HG03139 (cell line): ENCODE measurements around the gene SLC22A23.

Experiments
- ATAC-seq: cut with Tn5 transposase; IDR thresholded peaks from one replicate; pipeline ENCODE4 v1.9.1; 2021; ENCODE audit not compliant: unreplicated experiment

Gene SLC22A23

DNA sequence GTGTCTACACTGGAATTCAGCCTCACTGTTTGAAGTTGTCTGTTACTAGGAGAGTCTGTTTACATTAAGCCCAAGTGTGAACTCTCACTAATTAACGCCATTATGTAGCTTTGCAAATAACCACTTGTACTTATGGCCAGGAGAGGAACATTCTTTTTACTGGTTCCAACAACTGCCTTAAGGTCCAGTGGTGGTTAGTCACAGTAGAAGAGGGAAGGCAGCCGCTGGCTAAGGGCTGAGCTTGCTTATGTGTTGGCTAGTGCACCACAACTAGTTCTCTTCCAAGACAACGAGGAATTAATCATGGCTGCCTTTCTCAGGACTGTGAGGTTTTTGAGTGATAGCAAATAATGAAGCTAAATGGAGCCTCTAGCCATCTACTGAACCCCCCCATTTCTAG, 14.9 kb upstream of the SLC22A23 start:
- ATAC-seq: no peak

DNA sequence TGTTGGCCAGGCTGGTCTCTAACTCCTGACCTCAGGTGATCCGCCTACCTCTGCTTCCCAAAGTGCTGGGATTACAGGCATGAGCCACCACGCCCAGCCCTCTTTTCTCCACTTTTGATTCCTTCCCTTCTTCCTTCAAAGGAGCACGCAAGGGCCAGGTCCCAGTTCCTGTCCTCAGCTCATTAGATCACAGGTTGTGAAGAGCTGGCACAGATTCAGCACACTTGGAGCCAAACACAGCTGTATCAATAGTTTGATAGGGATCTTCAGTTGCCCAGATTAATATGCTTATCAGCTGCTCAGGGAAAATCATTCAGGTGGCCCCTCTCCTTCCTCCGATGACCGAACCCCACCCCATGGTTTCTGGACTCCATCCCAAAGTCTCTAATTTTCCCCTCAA, 14.4 kb upstream of the SLC22A23 start:
- ATAC-seq: no peak

DNA sequence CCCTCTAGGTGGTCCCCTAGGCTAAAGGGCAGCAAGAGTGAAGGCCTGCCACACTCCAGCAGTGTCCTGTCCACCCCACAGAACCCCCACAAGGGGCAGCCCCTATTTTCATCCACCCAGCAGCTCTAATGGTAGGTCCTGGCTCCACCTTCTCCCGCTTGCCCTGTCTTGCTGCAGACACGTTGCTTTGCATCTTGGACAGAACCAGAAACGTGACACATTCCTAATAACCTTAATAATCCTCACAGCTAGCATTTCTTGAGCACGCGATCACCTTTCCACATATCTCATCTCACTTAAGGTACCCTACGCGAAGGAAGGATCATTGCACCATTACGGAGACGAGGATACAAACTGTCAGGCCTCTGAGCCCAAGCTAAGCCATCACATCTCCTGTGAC, 11.7 kb upstream of the SLC22A23 start:
- no peak for ATAC-seq

DNA sequence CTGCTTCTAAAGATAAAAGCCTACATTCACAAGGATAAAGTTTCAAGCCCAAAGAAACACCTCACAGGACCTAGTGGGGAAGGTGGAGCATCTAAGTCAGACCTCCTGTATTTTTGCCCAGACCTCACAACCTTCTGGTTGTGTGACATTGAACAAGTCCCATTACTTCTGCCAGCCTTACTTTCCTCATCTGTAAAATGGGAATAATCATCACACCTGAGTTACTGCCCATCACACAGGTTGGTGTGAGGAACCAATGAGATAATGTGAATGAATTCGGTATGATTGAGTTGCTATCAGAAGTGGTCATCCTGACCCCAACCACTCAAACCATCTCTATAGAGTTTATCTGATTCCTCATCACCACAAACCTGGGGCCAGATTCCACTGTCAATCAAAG, 11.1 kb upstream of the SLC22A23 start:
- no peak for ATAC-seq

DNA sequence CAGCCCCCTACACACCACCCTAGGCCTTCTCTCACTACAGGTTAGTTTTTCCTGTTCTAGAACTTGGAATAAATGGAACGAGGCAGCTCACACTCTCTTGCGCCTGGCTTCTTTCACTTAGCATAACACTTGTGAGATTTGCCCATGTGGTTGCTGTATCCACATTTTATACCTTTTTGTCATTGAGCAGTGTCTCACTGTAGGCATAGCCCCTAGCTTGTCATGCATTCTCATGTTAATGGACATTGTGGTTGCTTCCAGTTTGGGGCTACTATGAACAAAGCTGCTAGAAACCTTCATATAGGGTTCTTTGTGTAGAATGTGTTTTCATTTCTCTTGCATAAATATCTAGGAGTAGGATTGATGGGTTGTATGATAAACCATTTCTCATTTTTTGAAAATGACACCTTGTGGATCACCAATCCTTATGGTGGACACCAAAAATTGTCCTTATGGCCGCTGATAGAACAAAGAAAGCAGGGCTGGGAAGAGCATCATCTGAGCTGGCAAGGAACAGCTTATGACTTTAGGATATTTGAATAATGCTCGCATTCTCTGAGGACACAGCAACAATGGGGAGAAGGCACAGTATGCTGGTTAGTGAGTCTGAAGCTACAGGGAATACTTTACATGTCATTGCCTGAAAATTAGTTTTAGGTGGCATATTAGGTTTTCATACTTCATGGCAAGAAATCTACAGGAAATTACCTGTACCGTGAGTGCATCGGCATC, 9.8 kb upstream of the SLC22A23 start:
- no peak for ATAC-seq

DNA sequence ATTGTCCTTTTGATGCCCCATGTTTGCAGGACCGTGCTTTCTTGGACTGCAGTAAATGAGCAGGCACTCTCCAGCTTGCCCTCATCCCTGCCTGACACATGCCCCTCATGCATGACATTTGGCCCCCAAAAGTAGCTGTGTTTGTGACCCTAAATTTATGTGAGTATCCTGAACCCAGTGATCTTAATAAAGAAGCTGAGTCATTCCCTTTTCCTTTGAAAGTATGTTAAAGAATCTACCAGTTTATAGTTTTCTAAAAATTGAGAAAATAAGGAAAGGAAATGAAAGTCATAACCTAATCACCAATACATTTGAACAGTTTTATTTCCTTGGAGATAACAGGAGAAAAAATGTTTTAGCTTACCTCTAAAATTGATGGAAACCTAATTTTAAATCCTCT, 3.4 kb upstream of the SLC22A23 start:
- no peak for ATAC-seq

DNA sequence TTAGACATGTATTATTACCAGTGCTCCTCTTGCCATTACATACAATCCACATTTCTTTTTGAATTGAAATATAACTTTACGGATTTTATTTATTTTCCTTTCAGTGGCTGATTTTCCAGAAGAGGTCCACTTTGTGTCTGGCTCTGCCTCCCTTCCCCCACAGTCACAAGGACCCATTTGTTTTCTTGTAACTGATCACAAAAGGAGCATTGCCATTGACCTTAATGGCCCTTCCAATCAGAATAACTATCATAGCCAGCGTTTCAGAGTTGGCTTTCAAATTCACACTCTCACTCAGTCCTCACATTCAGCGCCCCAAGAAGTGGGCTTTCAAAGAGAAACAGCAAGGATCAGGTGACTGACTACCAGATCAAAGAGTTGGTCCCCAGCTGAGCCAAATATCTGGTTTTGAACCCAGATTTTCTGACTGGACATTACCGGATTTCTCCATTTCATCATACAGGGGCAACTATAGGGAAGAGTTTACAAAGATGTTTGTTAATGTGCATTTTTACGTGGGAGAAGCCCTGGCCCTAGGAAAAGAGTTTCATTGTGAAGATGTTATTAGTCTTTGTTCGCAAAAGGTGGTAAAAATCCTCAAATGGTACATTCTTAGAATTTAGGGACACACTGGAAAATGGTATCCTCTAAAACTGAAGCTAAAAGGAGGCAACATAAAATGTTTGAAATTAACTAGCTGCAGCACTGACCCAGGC, 2.0 kb upstream of the SLC22A23 start:
- no peak for ATAC-seq

DNA sequence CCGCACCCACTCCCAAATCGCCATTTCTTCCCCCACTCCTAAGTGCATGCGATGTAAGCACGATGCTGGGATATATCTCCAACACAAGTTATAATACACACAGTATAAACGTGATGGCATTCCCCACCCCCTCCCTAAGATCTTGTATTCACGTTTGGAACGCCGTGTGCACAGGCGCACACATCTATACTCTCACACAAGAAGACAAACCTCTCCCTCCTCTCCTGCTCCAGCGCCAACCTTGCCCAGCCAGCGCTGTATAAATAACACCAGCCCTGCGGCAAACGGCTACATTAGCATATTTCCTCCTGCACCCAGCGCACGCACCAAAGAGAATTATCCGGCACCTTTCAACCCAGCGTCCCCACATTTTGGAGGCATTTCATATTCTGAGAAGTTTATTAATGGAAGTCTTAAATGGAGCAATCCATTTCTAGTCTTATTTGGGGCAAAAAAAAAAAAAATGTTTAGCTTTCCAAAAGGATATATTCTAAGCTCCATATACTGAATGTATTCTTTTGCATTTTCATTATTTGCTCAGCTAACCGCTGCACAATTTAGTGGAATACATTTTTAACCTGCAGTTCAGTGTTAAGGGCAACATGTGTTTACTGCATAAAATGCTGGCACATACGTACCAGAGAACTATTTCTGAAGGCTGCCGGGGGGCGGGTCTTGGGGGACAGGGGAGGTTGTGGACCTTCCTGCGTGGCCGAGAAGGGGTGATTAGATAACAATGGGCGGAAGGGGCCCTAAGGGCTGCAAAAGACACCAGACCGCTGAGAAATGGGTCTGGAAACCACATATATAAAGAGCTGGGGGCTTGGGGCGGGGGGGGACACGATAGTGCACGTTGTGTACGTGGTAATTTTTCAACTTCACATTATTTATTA, 1.1 kb upstream of the SLC22A23 start:
- ATAC-seq: no peak

DNA sequence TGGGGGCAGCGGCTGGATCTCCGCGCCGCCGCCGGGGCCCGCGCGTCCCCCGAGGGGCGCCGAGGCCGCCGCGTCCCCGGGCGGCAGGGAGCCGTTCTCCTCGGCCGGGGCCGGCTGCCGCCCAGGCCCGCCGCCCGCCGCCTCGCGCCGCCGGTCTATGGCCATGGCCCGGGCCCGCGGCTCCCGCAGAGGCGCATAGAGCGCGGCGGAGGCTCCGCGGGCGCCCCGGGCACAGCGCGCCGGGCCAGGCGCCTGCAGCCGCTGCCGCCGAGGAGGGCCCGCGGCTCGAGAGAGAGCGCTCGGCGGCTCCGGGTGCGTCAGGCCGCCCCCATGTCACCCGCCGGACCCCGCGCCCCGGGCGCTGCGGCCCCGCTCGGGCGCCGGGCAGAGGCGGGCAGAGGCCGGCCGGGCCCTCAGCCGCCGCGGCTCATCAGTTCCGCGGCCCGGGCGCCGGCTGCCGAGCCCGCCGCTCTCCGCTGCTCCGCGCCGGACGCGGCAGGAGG, 404 bp downstream of the SLC22A23 start:
- no peak for ATAC-seq

DNA sequence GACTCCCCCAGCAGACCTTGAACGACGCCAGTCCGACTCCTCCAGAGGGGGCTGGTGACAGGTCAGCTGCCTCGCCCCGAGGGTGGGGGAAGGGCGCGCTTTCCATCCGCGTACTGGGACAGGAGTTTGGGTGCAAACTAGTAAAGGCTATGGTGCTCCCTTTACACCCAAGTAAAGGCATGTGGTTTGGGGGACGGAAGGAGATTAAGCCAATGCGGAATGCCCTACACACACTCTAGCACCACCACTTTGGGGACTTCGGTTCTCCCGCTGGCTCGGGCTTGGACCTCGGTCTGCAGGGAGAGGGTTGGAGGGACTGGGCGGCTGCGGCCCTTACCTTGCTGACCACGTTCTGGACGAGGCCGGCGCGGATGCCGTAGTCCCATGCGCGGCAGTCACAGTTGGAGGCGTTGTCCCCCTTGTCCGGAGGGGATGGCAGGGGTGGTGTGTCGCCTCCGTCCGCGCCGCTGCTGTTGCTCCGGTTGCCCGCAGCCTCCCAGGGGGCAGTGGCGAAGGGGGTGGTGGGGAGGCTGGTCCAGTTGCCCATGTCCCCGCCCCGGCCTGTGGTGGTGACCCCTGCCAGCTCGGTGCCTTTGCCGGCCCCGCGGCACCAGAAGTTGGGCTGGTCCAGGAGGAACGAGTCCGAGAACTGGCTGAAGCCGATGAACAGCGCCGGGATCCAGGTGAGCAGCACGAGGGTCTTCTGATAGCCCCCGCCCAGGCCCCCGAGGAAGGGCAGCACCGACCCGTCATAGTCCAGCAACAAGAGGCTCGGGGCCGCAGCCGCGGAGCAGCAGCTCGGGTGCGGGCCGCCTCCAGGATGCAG, 1.1 kb downstream of the SLC22A23 start:
- ATAC-seq: no peak

DNA sequence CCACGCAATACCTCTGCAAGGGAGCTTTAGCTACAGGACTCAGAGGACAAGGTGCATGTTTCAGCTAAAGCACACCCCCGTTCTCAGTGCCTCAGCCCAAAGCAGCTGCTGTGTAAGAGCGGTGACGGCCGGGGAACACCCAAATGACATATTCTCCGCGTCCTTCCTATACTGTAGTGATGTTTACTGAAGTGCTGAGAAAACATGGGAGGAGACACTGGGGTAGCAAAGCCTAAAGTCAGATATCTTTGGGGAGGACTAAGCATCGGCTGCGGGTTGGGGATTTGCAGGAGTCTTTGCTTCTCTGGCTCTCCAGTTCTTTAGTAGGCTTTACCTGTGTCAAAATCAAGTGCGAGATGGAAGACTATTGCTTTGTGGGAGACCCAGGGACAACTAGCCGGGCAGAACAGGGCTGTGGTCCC, 1.7 kb downstream of the SLC22A23 start:
- ATAC-seq: no peak

DNA sequence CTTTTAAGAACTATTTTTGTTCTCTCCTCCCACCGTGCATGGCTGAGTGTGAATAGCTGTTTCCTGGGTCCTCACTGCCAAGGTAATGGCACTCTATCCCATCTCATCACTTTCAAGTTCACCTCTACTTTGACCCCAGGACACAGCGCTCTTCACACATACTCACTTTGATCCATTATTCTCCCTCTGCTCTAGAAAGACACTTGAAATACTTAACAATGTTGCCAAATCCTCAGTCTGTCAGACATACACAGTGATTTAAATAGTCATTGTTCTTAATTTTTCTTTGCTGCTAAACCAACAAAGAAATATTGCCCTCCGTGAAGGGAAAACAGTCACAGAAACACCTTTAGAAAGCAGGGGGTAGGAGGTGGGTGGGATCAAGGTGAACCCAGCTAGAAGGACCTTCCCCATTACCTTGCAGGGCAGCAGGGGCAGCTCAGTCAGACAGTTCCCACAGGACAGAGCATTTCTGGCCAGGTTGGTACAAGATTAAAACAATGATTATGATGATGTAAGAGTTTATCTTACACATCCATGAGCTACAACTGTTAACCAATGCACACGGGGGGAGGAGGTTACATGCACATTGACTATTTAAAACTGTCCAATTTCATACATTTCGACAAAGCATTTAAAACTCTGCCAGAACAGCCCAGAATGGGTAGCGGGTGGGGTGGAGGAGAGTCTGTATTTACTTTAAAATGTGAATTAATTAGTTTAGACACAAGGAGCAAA, 2.4 kb downstream of the SLC22A23 start:
- ATAC-seq: no peak

DNA sequence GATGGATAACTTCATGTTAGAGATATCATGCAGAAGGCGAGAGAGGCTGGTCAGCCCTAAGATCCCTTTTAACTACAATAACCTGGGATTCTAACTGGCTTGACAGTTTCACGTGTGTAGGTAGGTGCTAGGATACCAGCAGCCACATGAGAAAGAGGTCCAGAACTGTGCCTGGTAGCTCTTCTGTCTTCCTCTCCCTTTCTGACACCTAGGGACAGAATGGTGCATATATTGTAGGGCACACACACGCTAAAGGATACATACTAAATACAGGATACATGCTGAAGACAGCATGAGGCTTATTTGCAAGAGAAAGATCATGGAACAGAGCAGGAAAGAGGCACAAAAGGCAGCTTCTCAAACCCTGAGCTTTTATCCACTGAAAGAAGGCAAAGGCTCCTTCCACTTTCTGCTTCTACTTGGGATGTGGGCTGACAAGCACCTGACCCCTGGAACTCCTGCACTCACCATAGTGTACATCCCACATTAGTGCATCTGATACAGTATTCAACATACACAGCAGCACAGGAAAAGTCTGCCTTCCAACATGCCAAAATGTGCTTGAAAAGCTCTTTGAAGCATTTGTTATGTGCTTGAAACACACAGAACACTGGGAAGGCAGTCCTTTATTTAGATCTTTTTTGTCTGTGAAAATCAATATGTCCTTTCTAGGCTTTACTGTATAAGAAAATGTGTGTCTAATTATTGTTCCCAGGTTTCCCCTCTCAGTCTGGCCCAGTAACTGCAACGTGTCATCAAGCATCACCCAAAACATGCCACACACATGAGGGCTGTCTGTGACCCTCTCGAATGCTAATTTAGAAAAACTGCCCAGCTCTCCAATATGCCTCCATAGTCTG, 3.2 kb downstream of the SLC22A23 start:
- no peak for ATAC-seq

DNA sequence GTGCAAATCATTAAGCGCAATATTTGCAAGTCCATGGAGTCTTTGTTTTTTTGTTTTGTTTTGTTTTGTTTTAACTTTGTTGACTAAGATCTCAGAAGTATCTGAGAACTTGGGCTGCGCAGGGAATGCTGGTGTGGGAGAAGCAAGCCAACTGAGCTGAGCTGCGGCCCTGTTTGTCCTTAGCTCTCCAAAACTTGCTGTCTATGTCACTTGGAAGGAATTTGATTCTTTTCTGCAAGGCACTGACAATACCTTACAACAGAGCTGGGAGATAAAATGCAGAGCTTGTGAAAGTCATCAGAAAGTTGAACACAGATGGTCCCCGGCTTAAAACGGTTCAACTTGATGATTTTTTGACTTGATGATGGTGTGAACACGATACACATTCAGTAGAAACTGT, 5.4 kb downstream of the SLC22A23 start:
- no peak for ATAC-seq

DNA sequence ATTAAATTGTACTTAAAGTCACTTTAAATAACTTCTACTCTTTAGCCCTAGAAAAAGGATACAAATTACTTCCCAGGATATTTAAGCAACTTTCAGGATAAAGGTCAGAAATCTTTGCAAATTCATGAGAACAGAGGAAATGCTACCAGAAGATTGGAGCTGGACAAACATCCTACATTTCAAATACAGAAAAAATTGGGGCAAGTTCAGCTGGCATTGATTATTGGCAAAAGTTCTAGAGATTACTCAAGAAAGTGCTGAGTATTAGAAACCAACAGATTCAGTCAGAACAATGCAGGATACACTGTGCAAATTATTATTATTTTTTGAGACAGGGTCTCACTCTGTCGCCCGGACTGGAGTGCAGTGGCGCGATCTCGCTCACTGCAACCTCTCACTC, 6.0 kb downstream of the SLC22A23 start:
- ATAC-seq: no peak

DNA sequence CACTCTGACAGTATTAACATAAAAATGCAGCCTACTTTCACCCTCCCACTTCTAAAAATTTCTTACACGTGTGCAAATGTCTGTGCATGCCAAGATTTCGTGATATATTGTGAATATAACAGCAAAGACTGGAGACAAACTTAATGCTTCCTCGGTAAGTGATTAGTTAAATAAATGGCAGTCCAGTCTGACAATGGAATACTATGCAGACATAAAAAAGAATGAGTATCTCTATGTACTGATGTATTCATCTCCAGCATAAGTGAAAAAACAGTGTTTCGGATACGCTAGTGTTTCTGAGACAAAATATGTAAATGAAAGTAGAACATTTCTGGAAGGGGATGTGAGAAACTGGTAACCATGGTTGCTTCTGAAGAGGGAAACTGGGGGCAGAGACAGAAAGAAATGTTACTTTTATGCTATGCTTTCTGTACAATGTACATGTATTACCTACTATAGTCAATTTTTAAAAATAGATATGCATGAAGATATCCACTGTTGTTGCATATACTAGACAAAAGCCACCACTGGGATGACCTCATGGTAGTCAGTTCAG, 7.0 kb downstream of the SLC22A23 start:
- ATAC-seq: no peak

DNA sequence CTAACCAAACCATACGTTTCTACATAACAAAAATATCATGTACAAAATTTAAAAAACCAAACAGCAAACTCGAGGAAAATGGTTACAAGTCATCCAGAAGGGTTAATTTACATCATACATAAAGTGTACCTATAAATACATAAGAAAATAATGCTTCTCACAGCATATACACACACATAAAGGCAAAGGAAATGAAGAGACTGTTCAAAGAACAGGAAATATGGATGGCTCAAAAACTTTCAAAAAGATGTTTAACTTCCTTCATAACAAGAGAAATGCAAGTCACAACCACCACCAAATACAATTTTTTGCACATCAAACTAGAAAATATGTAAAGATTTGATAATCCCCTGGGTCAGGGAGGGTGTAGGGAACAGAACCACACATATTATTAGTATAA, 7.5 kb downstream of the SLC22A23 start:
- no peak for ATAC-seq

DNA sequence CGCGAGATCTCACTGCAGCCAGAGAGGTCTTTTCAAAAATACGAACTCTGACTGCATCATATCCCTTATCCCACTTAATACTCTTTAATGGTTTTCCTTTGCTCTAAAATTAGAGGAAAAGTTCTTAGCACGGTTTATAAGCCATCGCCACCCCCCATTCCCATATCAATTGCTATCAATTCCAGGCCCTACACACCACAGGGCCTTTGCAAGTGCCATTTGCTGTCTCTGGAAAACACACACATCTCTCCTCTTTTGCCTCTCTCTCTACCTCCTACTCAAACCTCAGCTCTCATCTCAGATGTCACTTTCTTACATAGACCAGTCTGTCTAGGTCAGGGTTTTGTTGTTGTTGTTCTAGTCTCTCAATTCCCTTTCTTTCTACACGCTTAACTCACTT, 9.8 kb downstream of the SLC22A23 start:
- ATAC-seq: no peak

DNA sequence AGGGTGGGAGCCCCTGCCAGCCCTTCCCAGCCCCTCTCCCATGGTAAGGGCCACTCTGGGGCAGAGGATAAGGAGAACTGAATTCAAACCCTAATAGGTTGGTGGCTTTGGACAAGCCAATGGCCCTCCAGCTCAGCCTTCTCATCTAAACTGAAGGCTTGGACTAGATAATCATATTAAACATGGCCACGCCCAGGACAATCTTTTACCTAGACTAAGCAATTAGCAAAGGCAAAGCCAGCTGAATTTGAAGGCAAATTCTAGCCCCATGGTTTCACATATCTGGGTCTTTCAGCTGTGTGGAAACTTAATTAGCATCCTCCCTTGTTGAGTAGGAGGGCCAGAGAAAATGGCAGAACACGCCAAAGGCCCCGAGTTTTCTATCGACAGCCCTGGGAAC, 10.7 kb downstream of the SLC22A23 start:
- no peak for ATAC-seq
